C4-2B (cell line): Measurements from ENCODE around the gene GOLGA8O.
"Not testable (repeated sequence)": the region's sequence is repeated elsewhere in the genome, so short reads cannot be mapped to it uniquely, and the experiment has no call there.

Experiments used
- H3K27ac ChIP-seq: fragments of 450-650 bp; 2 replicates; pipeline ENCODE4 v1.5.1; 2017

GOLGA8O gene, protein sequence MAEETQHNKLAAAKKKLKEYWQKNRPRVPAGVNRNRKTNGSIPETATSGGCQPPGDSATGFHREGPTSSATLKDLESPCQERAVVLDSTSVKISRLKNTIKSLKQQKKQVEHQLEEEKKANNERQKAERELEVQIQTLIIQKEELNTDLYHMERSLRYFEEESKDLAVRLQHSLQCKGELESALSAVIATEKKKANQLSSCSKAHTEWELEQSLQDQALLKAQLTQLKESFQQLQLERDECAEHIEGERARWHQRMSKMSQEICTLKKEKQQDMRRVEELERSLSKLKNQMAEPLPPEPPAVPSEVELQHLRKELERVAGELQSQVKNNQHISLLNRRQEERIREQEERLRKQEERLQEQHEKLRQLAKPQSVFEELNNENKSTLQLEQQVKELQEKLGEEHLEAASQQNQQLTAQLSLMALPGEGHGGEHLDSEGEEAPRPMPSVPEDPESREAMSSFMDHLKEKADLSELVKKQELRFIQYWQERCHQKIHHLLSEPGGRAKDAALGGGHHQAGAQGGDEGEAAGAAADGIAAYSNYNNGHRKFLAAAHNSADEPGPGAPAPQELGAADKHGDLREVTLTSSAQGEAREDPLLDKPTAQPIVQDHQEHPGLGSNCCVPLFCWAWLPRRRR

DNA sequence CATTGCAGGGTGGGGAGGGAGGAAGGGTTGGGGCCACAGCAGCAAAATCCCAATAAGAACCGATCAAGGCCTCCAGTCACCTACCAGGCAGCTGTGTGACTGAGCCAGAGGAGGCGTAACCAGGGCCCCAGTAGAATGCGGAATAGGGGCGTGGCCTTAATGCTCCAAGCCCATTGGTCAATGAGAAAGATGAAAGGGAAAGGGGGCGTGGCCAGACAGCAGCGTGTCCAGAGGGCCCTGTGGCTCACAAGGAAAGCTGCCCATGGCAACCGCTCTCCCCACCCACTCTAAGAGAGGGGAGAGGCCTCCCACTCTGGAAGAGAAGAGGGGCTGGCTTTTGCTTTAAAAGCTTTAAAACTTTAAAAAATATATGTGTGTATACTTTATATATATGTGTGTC, at the start of gene GOLGA8O:
TSS of gene GOLGA8O (minus strand) at position 101 of the 400 bp plus-strand sequence. CDS start at position 3, 98 bp downstream.
- H3K27ac ChIP-seq, result not testable (repeated sequence)

DNA sequence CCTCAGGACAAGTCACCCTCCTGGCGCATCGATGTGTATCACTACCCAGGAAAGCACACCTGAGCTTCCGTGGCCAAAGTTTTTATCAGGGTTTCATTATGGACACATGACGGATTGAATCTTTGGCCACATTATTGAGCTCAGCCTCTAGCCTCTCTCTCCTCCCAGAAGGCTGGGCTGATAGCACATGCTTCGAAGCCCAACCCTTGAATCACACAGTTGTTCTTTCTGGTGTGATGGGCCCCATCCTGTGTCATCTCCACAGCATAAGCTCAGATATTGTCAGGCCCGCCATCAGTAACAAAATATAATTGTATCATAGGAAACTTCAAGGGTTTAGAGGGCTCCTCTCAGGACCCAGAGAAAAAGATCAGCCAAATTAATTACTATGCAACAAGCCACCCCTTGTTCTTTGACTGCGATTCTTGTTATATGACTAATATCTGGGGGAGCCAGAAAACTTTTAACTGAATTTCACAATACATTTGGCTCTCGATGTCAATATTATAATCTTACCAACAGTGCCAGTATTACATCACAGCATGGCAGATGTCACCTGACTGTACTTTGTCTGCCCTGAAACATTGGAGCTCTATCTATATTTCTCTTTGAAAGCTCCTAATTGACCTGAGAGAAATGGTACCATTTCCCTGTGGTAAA, 48.8 kb upstream of the GOLGA8O start:
- H3K27ac ChIP-seq, result not testable (repeated sequence)

DNA sequence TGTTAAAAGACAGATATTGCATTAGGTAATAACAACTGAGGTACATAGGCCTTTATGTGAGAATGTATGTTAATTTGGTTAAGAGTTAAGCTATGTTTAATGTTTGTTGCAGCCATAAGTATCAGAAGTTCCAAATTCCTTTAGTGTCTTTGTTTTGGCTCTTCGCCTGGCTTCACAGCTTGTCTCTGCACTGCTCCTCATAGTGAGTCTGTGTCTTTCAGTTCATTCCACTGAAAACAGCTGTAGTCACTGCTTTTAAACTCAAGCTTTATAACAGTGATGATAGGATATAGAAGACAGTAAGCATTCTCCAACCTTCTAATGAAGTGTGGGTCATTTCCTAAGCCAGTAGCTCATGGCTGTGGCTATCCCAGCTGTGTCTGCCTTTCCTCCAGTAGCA, 47.5 kb upstream of the GOLGA8O start:
- H3K27ac ChIP-seq, result not testable (repeated sequence)

DNA sequence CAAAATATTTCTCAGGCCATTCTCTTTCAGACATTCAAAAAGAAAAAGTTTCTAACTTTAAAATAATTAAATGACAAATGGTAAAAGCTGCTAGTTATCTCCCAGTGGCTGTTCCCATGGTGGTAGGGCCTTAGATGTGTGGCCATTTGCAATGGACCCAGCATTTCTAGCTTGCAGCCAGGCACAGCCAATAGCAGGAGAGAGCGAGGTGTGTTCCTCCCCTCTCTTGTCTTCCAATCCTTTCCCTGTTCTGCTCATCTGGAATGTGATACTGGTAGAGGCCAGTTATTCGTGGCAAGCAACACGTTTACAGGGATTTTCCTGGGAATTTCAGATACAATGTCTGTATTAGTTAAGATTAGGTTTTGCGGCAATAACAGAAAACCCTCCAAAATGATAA, 37.3 kb upstream of the GOLGA8O start:
- H3K27ac ChIP-seq, result not testable (repeated sequence)

DNA sequence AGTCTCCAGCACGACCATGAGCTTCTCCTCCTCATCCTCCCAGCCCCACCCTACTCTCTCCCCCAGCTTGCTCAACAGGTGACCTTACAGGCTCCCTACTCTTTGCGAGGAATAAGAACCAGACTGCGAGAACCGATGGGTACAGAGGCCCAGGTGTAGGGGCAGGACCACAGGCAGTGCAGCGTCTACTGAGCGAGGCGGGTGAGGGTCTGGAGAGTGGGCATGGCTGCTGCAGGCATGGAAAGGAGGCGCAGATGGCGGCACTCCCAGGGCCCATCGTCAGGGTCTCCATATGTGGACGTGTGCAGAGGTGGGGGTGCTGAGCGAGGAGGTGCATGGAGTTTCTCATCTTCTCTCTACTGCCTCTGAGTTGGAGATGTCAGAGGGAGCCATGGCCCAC, 31.0 kb upstream of the GOLGA8O start:
- not testable (repeated sequence) for H3K27ac ChIP-seq

DNA sequence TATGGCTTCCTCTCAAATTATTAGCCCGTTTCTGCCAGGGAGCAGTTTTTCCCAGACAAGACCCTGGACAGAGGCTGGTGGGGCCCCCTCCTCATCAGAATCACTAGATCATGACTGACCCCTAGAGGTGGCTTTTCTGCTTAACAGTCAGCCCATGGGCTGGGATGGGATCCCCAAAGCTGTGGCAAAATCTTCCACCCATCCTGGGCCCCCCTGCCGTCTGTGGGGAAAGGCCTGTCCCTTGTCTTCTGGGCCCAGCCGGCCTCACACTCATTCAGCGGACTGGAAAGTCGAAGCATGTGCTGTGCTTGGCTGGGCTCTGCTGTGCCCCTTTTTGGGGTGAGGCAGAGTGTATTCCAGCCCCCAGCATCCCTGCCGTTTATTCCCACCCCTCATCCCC, 27.9 kb upstream of the GOLGA8O start:
- not testable (repeated sequence) for H3K27ac ChIP-seq

DNA sequence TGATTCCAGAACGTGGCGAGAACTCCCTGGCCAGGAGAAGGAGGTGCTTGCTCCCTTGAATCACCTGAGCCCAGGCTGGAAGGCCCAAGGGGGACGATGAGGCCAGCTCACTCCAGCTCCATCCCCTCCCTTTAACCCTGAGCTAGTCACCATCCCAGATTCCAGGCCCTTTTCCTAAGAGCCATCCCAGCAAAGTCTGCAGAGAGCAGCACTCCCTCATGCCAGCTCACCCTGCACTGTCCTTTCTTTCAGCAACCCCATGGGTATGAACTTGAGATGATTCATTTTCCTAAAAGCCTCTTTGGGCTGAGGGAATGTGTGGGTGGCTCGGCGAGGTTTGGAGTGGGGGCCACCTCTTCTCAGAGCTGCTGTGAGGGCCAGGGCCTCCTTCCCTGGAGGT, 26.2 kb upstream of the GOLGA8O start:
- H3K27ac ChIP-seq, result not testable (repeated sequence)

DNA sequence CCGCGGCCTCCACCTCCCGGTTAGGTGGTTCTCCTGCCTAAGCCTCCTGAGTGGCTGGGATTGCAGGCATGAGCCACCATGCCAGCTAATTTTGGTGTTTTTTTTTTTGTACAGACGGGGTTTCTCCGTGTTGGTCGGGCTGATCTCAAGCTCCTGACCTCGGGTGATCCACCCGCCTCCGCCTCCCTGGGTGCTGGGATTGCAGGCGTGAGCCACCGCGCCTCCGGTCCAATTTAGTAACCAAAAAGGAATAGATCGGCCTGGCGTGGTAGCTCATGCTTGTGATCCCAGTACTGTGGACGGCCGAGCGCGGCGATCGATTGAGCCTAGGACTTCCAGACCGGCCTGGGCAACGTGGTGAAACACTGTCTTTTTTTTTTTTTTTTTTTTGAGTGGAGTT, 12.6 kb upstream of the GOLGA8O start:
- H3K27ac ChIP-seq, result not testable (repeated sequence)

DNA sequence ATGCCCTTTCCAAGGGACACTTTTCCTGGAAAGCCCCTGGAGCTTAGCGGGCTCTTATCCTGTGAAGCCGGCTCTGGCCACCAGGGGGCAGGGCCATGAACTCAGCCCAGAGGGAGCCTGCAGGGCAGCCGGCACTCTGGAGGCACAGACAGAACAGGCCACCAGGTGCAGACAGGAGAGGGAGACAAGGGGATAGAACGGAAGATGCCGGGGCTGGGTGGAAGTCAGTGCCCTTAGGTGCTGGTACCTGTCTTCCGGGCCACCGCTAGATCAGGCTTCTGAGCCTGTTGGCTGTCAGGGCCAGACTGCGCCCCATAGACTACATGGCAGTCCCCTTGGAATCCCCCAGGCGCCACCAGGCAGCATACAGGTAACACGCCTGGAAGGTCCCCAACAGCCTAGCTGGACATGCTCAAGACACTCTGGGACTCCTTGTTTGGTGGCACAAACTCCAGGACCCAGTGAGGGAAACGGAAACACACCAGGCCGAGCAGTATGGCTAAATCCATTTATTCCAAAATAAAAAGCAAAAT, 14.9 kb downstream of the GOLGA8O start:
- H3K27ac ChIP-seq, result not testable (repeated sequence)

DNA sequence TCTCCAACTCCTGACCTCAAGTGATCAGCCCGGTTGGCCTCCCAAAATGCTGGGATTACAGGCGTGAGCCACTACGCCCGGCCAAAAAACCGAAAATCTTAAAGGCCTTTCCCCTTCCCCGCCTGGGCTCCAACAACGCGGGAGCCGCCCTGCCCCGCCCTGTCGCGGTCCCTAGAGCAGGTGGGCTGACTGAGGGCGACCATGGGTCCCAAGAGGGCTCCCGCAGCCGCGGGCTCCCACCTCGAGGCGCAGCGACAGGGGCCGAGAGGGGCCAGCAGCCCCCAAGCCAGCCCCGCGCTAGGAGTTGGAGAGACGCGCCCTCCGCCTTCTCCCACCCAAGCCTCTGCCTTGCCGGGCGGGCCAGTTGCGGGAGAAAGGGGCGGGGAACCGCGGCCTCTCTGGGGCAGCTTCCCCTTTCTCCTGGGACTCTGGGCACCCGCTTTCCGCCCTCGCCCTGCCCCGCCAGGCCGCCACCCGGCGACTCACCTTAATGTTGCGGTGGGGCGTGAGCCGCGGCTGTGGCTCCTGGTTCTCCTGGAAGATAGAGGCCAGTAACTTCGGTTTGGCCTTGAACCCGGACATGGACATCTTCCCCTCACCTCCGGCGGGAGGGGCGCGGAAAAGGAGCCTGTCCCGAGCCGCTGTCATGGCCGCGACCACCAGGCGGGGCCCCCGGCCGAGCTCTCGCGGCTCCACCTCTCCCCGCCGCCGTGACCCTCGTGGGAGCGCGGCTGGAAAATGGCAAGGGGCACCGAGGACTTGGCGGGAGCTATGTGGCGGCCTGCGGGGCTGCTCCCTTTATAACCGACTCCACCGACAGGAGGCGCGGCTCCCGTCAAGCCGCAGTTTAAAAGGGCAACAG, 21.1 kb downstream of the GOLGA8O start:
- H3K27ac ChIP-seq, result not testable (repeated sequence)

DNA sequence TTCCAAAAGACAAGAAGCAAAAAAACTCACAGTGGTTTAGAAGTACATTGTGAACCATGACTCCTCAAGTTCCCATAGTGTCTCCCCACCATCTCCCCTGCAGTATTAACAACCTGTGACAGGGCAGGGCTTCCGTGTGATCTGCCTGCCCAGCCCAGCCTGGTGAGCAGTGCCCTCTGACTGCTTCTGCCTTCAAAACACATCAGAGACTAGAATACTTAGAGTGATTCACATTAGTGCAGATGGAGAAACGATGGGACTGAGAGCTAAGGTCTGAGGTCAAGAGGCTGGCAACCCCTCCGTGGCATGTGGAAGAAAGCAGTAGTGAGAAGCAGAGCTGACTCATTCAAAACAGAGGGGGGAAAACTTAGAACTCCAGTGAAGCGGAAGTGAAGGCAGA, 27.8 kb downstream of the GOLGA8O start:
- not testable (repeated sequence) for H3K27ac ChIP-seq

DNA sequence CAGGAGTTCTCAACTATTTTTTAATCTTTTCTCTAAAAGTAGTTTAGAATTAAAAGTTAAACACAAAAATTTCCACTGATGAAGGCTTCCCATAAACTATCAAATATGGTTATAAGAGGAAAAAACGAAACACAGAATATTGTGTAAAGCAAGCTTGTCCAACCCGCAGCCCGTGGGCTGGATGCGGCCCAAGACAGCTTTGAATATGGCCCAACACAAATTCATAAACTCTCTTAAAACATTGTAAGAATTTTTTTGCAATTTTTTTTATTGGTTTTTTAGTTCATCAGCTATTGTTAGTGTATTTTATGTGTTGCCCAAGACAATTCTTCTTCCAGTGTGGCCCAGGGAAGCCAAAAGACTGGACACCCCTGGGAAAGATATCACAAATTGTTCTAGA, 28.9 kb downstream of the GOLGA8O start:
- H3K27ac ChIP-seq, result not testable (repeated sequence)

DNA sequence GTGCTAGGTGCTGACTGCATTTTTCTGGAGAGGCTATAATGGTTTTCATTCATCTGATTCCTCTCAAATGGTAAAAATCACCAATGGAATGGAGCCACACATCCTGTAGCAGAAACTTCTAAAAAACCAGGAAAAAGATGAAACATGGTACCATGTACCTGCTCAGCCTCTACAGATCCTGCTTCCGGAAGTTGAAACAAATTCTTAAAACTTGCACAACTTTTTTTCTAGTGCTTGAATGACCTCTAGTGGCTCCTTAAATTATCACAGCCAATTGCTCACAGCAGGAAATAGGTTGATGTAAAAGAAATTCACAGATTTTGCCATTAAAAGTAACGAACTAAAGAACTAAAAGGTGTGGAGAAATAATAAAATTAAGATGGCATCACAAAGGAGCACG, 47.5 kb downstream of the GOLGA8O start:
- H3K27ac ChIP-seq, result not testable (repeated sequence)

DNA sequence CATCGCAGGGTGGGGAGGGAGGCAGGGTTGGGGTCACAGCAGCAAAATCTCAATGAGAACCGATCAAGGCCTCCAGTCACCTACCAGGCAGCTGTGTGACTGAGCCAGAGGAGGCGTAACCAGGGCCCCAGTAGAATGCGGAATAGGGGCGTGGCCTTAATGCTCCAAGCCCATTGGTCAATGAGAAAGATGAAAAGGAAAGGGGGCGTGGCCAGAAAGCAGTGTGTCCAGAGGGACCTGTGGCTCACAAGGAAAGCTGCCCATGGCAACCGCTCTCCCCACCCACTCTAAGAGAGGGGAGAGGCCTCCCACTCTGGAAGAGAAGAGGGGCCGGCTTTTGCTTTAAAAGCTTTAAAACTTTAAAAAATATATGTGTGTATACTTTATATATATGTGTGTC, 52.2 kb downstream of the GOLGA8O start, which contains the start of gene GOLGA8K:
TSS of gene GOLGA8K (minus strand) at position 101 of the 400 bp plus-strand sequence. CDS start at position 3, 98 bp downstream.
- H3K27ac ChIP-seq, result not testable (repeated sequence)

DNA sequence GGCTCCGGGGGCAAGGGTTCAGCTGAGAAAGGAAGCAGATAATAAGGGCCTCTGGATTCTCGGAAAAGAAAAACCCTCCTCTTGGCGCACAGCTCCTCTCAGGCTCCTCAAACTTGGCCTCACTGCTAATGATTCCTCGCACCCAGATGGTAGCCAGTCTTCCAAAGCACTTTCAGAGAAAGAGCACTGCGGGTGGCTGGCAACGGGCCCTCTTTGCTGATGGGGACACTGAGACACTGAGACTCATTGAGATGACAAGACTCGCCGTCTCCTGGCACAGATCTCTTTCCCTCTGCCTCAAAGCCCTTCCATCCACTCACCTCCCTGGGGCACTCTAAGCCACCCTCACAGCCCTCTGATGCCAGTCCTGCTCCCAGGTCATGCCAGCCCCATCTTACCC, 58.9 kb downstream of the GOLGA8O start:
- H3K27ac ChIP-seq, result not testable (repeated sequence)
